Esophagus (tissue), 2 donors: ENCODE results near the gene KDM2A. TPM values are rescaled to one million over a fixed set of nuclear protein-coding genes. Genes with fewer than 3 reads are reported as not detected.

ENCODE experiments used
- H3K27ac ChIP-seq, 2 donors: one replicate each; pipeline ENCODE4 v1.5.1; 2013; ENCODE audit warnings: low read depth in 2 of 2, mild to moderate bottlenecking in 2 of 2, inconsistent platforms in 1 of 2, low read length in 1 of 2, moderate library complexity in 1 of 2
- H3K27me3 ChIP-seq, 2 donors: one replicate each; pipeline ENCODE4 v1.6.1; 2013; ENCODE audit warnings: low read length in 2 of 2, control low read depth in 1 of 2, mild to moderate bottlenecking in 1 of 2; ENCODE audit not compliant: insufficient read depth in 2 of 2, control insufficient read depth in 1 of 2
- H3K36me3 ChIP-seq, 2 donors: one replicate each; pipeline ENCODE4 v1.6.1; 2013; ENCODE audit warnings: low read length in 1 of 2; ENCODE audit not compliant: control insufficient read depth in 2 of 2, insufficient read depth in 2 of 2
- H3K4me1 ChIP-seq, 2 donors: one replicate each; pipeline ENCODE4 v1.6.1; 2013; ENCODE audit warnings: low read length in 1 of 2; ENCODE audit not compliant: control insufficient read depth in 2 of 2, insufficient read depth in 2 of 2
- H3K4me3 ChIP-seq, 2 donors: one replicate each; pipeline ENCODE4 v1.5.1; 2013; ENCODE audit warnings: low read length in 2 of 2, mild to moderate bottlenecking in 2 of 2, low read depth in 1 of 2, moderate library complexity in 1 of 2
- H3K9me3 ChIP-seq, 2 donors: one replicate each; pipeline ENCODE4 v1.6.1; 2013; ENCODE audit warnings: mild to moderate bottlenecking in 2 of 2, low read depth in 1 of 2, low read length in 1 of 2, moderate library complexity in 1 of 2; ENCODE audit not compliant: control insufficient read depth in 2 of 2, insufficient read depth in 1 of 2
- WGBS, 2 donors: extraction: QIAGEN DNeasy Blood & Tissue Kit; methylation state at CpG; one replicate each; pipeline ENCODE4 v1.1.7; 2013; 5-methylcytosine and 5-hydroxymethylcytosine counted together
- polyA plus RNA-seq, 2 donors: library from polyadenylated mRNA; stranded (reverse); fragments of 200-250 nt; gene quantifications; one replicate each; pipeline ENCODE4 v1.2.3, GENCODE V29; 2013
- donor health status: healthy with polysubstance abuse.
- donor health status: Bipolar disorder and iron deficiency.

KDM2A gene
- polyA plus RNA-seq, 2 donors: 36.8 to 54.9 TPM

DNA sequence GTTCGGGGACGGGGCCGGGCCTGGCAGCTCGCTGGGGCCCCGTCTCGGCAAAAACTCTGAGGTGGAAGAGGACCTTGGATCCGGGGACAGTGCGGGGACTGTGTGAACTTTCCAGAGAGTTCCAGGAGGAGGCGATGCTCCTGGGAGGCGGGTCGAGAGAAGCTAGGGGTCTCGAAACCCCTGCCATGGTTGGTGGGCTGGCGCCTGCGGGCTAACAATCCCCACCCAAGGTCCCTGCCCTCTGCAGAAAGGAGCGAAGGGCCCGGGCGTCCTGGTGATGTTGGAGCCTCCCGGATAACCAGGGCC is 142.5 kb downstream of the KDM2A start:
- H3K9me3 ChIP-seq: no peaks in the 10 kb centered on the region
- 11 to 16% methylated on average over 18 of the region's 18 CpGs for WGBS, 2 donors
- H3K4me1 ChIP-seq: peaks cover 8 to 32% of the 10 kb centered on the region in 2 donors
- H3K27me3 ChIP-seq: no peaks in the 10 kb centered on the region
- peaks cover 2 to 3% of the 10 kb centered on the region in 2 donors for H3K36me3 ChIP-seq
- H3K4me3 ChIP-seq: no peak overlapping the region
- peak overlapping the region; percentile 33 to 98 for H3K27ac ChIP-seq

GRCh38 chr11:67261946-67262681 is 143.1 kb downstream of the KDM2A start:
- peaks cover 8 to 32% of the 10 kb centered on the region in 2 donors for H3K4me1 ChIP-seq
- 36 to 38% methylated on average over 18 of the region's 18 CpGs for WGBS, 2 donors
- H3K9me3 ChIP-seq: no peaks in the 10 kb centered on the region
- no peaks in the 10 kb centered on the region for H3K27me3 ChIP-seq
- peaks cover 0 to 2% of the 10 kb centered on the region in 2 donors for H3K36me3 ChIP-seq
- H3K27ac ChIP-seq: peak overlapping the region; percentile 86 to 98
- no peak overlapping the region for H3K4me3 ChIP-seq

DNA sequence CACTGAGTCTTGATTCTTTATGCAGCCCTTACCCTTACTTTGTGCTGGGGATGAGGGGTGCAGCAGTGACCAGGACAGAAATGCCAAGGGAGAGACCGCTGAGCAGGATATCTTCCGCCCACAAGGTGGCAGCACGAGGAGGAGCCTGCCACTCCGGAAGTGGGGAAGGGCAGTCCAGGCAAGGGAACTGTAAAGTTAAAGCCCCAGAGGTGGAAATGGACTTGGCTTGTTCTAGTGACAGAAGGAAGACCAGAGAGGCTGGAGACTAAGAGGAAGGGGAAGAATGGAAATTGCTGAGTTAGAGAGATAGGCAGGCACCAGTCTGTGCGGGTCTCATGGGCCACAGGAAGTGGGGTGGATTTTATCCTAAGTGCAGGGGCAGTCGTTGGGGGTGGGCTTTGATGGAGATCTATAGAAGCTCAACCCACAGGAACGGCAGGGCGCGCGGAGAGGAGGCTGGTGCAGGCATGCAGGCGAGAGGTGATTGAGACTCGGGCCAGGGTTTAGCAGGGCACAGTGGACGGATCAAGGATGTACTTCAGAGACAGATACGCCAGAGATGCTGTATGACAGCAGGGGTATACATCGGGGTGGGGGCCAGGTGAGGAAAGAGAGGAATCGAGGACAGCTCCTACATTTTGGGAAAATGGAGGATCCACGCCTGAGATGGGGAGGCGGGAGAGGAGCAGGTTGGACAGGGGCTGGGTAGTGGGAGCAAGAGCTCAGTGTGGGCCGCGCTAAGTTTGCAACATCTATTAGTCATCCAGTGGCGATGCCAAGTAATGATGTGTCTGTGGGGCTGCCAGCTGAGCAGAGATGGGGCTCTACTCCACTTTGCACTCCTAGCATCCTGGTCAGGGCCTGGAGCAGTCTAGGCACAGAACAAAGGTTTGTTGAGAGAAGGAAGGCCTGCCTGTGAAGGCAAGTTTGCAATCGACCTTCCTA is 143.9 kb downstream of the KDM2A start:
- no peaks in the 10 kb centered on the region for H3K9me3 ChIP-seq
- no peaks in the 10 kb centered on the region for H3K27me3 ChIP-seq
- H3K4me3 ChIP-seq: no peak overlapping the region
- peaks cover 0 to 6% of the 10 kb centered on the region in 2 donors for H3K36me3 ChIP-seq
- peaks cover 11 to 36% of the 10 kb centered on the region in 2 donors for H3K4me1 ChIP-seq
- peak overlapping the region; percentile 86 to 98 for H3K27ac ChIP-seq
- 27 to 30% methylated on average over 22 of the region's 22 CpGs for WGBS, 2 donors

- Histone ChIP-seq H3K27me3 (no peaks in the 10 kb centered on the region), H3K27ac (peak overlapping the region; percentile 86 to 98), H3K36me3 (peaks cover 0 to 15% of the 10 kb centered on the region in 2 donors), H3K4me3 (no peak overlapping the region), H3K4me1 (peaks cover 18 to 40% of the 10 kb centered on the region in 2 donors), H3K9me3 (no peaks in the 10 kb centered on the region)
- 93 to 97% methylated on average over 5 of the region's 5 CpGs for WGBS, 2 donors
Observed at GRCh38 chr11:67264260-67264659, 145.2 kb downstream of the KDM2A start.

- no peaks in the 10 kb centered on the region for H3K27me3 ChIP-seq
- peak overlapping the region; percentile 47 to 98 for H3K27ac ChIP-seq
- no peaks in the 10 kb centered on the region for H3K9me3 ChIP-seq
- H3K4me1 ChIP-seq: peaks cover 26 to 48% of the 10 kb centered on the region in 2 donors
- peaks cover 0 to 19% of the 10 kb centered on the region in 2 donors for H3K36me3 ChIP-seq
- H3K4me3 ChIP-seq: no peak overlapping the region
- 82 to 83% methylated on average over 7 of the region's 7 CpGs for whole genome bisulfite sequencing, 2 donors
Observed at GRCh38 chr11:67264877-67265632, 146.0 kb downstream of the KDM2A start.

- peaks cover 27 to 56% of the 10 kb centered on the region in 2 donors for H3K4me1 ChIP-seq
- H3K9me3 ChIP-seq: no peaks in the 10 kb centered on the region
- WGBS, 2 donors: 10 to 19% methylated on average over 31 to 54 of the region's 54 CpGs
- H3K4me3 ChIP-seq: peak overlapping the region in 1 of 2 donors; percentile 61
- no peaks in the 10 kb centered on the region for H3K27me3 ChIP-seq
- peaks cover 0 to 19% of the 10 kb centered on the region in 2 donors for H3K36me3 ChIP-seq
- peak overlapping the region; percentile 88 to 90 for H3K27ac ChIP-seq
Observed at GRCh38 chr11:67265633-67266448, 146.8 kb downstream of the KDM2A start.

- Histone ChIP-seq H3K4me1 (peaks cover 23 to 57% of the 10 kb centered on the region in 2 donors), H3K36me3 (peaks cover 0 to 21% of the 10 kb centered on the region in 2 donors), H3K27me3 (no peaks in the 10 kb centered on the region), H3K9me3 (no peaks in the 10 kb centered on the region), H3K4me3 (peak within 1 kb of the TSS; percentile 61 to 90), H3K27ac (peak within 1 kb of the TSS; percentile 88 to 91)
- WGBS, 2 donors: 0 to 1% methylated on average over 36 to 103 of the region's 103 CpGs
Observed at GRCh38 chr11:67266449-67267187, 147.6 kb downstream of the KDM2A start, which contains the start of gene GRK2. Gene GRK2 (plus strand): TSS chr11:67266473. CDS start chr11:67266700, 227 bp downstream.
